CD1c-positive myeloid dendritic cell (primary cell): Measurements from ENCODE around the gene BOD1.

Source experiments
- DNase-seq: peaks from one replicate; pipeline ENCODE4 v3.0.0-alpha.2; 2016; ENCODE audit errors: extremely low spot score

BOD1 gene

GRCh38 chr5:173616577-173617118 is at the start of gene BOD1:
TSS of gene BOD1 (minus strand) at chr5:173616650. CDS start at chr5:173616436, 214 bp downstream.
- DNase-seq = peak; percentile 99

GRCh38 chr5:173665326-173665725 is 48.9 kb upstream of the BOD1 start:
- no peak for DNase-seq

- peak; percentile 71 for DNase-seq
Observed at GRCh38 chr5:173664154-173664526, 47.7 kb upstream of the BOD1 start.

GRCh38 chr5:173663352-173664153 is 47.1 kb upstream of the BOD1 start:
- no peak for DNase-seq

- no peak for DNase-seq
Observed at GRCh38 chr5:173662581-173663351, 46.3 kb upstream of the BOD1 start.

- DNase-seq = no peak
Observed at GRCh38 chr5:173660481-173661280, 44.2 kb upstream of the BOD1 start.

GRCh38 chr5:173659423-173659822 is 43.0 kb upstream of the BOD1 start:
- no peak for DNase-seq

- DNase-seq = no peak
Observed at GRCh38 chr5:173657741-173658356, 41.4 kb upstream of the BOD1 start.

GRCh38 chr5:173655196-173655797 is 38.8 kb upstream of the BOD1 start:
- no peak for DNase-seq

- DNase-seq = no peak
Observed at GRCh38 chr5:173653822-173654523, 37.5 kb upstream of the BOD1 start.

GRCh38 chr5:173648308-173648866 is 31.9 kb upstream of the BOD1 start:
- DNase-seq = no peak

- no peak for DNase-seq
Observed at GRCh38 chr5:173646692-173647091, 30.2 kb upstream of the BOD1 start.

- DNase-seq = no peak
Observed at GRCh38 chr5:173645890-173646574, 29.6 kb upstream of the BOD1 start.

- no peak for DNase-seq
Observed at GRCh38 chr5:173645437-173645807, 29.0 kb upstream of the BOD1 start.

GRCh38 chr5:173644673-173645436 is 28.4 kb upstream of the BOD1 start:
- no peak for DNase-seq

- DNase-seq = peak; percentile 20
Observed at GRCh38 chr5:173643964-173644363, 27.5 kb upstream of the BOD1 start.

- DNase-seq = no peak
Observed at GRCh38 chr5:173642895-173643481, 26.5 kb upstream of the BOD1 start.

- DNase-seq = no peak
Observed at GRCh38 chr5:173642191-173642816, 25.9 kb upstream of the BOD1 start.
